Upper lobe of right lung (tissue), 1 donor: ENCODE data around the gene LETMD1. TPM values are rescaled to one million over a fixed set of nuclear protein-coding genes. Genes with fewer than 3 reads are reported as not detected.
"Not testable (repeated sequence)": the region's sequence is repeated elsewhere in the genome, so short reads cannot be mapped to it uniquely, and the experiment has no call there.

Source experiments
- ATAC-seq: fragments of 200-7000 bp; cut with Tn5 transposase; one replicate; pipeline ENCODE4 v1.9.1; 2020; ENCODE audit warnings: mild to moderate bottlenecking, moderate library complexity
- DNase-seq: peaks from one replicate; pipeline ENCODE4 v3.0.0-alpha.2; 2020
- H3K27ac ChIP-seq: fragments of 200-600 bp; one replicate; pipeline ENCODE4 v1.8.0; 2022
- H3K27me3 ChIP-seq: fragments of 200-600 bp; one replicate; pipeline ENCODE4 v1.8.0; 2022; ENCODE audit warnings: mild to moderate bottlenecking
- H3K36me3 ChIP-seq: fragments of 200-600 bp; one replicate; pipeline ENCODE4 v1.8.0; 2022
- H3K4me1 ChIP-seq: fragments of 200-600 bp; one replicate; pipeline ENCODE4 v1.8.0; 2022
- H3K4me3 ChIP-seq: fragments of 200-600 bp; one replicate; pipeline ENCODE4 v1.8.0; 2022; ENCODE audit warnings: mild to moderate bottlenecking
- H3K9me3 ChIP-seq: fragments of 200-600 bp; one replicate; pipeline ENCODE4 v1.8.0; 2022
- intact Hi-C: fragments of 100-400 bp; cut with DNase I; formaldehyde crosslinking; loops from one replicate; pipeline ENCODE4 v1.11.0; 2022
- total RNA-seq: library from RNA; stranded (reverse); fragmentation: NEBNext Ultra II Directional; extraction: Animal tissue kit (Norgen Biotek cat#: 25700); gene quantifications from one replicate; pipeline ENCODE4 v1.2.1, GENCODE V29; 2021
- TF ChIP-seq, protein P1 (sequence below): fragments of 200-600 bp; IDR thresholded peaks from one replicate; pipeline ENCODE4 v1.8.0; 2022; ENCODE audit warnings: antibody characterized with exemption
- donor health status: DM: no; HTN: yes; CAD: no; lungs with severe emphysema.

LETMD1 gene
- total RNA-seq, 1 donor from 2014 or later, result 71.6 TPM

DNA sequence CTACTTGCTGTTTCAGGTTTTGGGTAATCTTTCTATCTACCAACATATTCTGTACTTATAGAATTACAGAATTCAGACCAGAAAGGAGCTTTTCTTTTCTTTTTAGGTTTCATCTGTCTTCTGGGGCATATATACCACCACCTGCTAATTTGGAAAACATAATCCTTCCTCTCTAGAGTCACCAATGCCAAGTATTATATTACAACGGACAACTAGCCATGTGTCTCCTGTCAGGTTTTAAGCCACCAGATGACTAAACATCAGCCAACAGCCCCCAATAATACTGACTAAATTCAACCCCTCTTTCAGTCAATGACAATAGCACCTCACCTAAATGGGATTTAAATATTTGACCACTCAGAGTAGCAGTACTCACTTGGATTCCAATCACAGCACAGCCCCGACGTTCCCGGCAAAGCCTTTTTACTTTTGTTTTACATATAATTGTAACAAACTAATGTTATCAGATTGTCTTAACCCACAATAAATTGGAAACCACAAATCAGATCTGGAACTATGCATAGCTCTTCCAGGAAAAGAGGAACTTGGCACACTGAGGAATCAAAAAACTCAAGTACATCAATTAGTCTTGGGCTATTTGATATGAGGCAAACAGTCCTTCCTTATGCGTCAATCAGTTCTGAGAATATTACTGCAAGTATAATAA lies 35.4 kb upstream of the LETMD1 start:
- TF ChIP-seq, protein P1, sequence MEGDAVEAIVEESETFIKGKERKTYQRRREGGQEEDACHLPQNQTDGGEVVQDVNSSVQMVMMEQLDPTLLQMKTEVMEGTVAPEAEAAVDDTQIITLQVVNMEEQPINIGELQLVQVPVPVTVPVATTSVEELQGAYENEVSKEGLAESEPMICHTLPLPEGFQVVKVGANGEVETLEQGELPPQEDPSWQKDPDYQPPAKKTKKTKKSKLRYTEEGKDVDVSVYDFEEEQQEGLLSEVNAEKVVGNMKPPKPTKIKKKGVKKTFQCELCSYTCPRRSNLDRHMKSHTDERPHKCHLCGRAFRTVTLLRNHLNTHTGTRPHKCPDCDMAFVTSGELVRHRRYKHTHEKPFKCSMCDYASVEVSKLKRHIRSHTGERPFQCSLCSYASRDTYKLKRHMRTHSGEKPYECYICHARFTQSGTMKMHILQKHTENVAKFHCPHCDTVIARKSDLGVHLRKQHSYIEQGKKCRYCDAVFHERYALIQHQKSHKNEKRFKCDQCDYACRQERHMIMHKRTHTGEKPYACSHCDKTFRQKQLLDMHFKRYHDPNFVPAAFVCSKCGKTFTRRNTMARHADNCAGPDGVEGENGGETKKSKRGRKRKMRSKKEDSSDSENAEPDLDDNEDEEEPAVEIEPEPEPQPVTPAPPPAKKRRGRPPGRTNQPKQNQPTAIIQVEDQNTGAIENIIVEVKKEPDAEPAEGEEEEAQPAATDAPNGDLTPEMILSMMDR, result no peak
- peak; percentile 48 for ATAC-seq
- intact Hi-C loops, result no loop called here
- H3K9me3 ChIP-seq, result no peaks in the 10 kb centered on the region
- no peak overlapping the region for H3K27ac ChIP-seq
- no peak for DNase-seq
- no peak overlapping the region for H3K4me3 ChIP-seq
- peaks cover 3% of the 10 kb centered on the region for H3K36me3 ChIP-seq
- H3K27me3 ChIP-seq, result no peaks in the 10 kb centered on the region
- peaks cover 30% of the 10 kb centered on the region for H3K4me1 ChIP-seq

DNA sequence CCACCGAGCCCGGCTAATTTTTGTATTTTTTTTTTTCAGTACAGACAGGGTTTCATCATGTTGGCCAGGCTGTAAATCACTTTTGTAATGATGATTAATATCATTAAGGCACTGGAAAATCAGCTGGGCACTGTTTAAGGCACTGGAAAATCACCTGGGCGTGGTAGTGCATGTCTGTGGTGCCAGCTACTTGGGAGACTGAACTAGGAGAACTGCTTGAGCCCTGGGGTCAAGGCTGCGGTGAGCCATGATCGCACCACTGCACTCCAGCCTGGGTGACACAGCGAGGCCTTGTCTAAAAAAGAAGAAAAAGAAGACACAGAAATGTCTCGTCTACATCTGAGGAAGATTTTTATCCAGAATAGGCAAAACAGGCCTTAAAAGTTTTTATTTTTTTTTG lies 34.7 kb upstream of the LETMD1 start:
- peaks cover 32% of the 10 kb centered on the region for H3K4me1 ChIP-seq

DNA sequence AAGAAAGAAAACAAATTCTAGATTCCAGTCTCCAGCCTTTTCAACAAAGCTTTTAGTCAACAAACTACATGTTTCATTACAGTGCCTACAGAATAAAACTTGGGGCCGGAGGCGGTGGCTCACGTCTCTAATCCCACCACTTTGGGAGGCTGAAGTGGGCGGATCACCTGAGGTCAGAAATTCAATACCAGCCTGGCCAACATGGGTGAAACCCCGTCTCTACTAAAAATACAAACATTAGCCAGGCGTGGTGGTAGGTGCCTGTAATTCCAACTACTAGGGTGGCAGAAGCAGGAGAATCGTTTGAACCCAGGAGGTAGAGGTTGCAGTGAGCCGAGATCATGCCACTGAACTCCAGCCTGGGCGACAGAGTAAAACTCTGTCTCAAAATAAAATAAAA lies 33.7 kb upstream of the LETMD1 start:
- ATAC-seq, H3K36me3 ChIP-seq, DNase-seq, H3K9me3 ChIP-seq, H3K27ac ChIP-seq, H3K27me3 ChIP-seq, intact Hi-C loops, H3K4me3 ChIP-seq: not testable (repeated sequence)
- peaks cover 35% of the 10 kb centered on the region for H3K4me1 ChIP-seq

More for the DNA sequence above, 34.7 kb upstream of the LETMD1 start:
- intact Hi-C loops, result no loop called here
- Histone ChIP-seq H3K36me3 (no peaks in the 10 kb centered on the region), H3K27me3 (no peaks in the 10 kb centered on the region), H3K9me3 (no peaks in the 10 kb centered on the region), H3K4me3 (no peak overlapping the region), H3K27ac (peak overlapping the region; percentile 18)
- DNase-seq (no peak), ATAC-seq (no peak)
- TF ChIP-seq, protein P1, result no peak

DNA sequence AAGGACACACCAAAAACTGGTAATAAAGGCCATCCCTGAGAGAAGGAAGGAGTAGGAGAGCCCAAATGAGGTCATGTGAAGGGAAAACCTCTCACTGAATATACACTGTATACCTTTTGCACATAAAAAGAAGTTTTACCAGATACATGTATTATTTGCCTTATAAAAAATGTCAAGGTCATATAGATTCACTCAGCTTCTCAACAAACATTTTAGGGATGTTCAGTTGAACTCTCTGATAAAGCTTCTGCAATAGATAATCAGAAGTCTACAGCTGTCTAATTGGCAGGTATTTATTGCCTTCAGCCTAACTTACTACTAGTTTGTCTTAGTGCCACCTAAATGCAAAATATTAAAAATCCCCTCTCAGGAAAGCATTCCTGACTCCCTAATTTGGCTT lies 30.7 kb upstream of the LETMD1 start:
- Histone ChIP-seq H3K36me3 (no peaks in the 10 kb centered on the region), H3K4me1 (peaks cover 41% of the 10 kb centered on the region), H3K4me3 (no peak overlapping the region), H3K27ac (no peak overlapping the region), H3K27me3 (no peaks in the 10 kb centered on the region), H3K9me3 (no peaks in the 10 kb centered on the region)
- ATAC-seq, result no peak
- TF ChIP-seq, protein P1, result no peak
- intact Hi-C loops, result no loop called here
- no peak for DNase-seq

DNA sequence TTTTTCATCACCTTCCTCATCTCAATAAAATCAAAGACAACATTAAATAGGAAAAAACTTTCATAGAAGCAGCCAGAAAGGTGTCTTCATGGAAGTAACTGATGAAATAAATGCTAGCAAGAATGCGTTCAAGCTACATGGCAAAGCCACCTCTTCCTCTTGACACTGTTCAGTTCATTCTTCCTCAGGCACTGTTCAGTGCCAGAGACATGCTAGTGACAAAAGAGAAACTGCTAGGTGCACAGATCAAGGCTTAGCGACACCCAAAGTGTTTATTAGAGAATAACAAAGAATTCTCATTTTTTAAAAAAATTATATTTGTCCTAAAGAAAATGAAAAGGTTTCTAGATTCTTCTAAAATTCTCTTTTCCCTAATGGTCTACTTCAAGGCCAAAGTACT lies 29.2 kb upstream of the LETMD1 start:
- DNase-seq, result no peak
- Histone ChIP-seq H3K27me3 (no peaks in the 10 kb centered on the region), H3K27ac (no peak overlapping the region), H3K36me3 (no peaks in the 10 kb centered on the region), H3K9me3 (no peaks in the 10 kb centered on the region), H3K4me3 (no peak overlapping the region), H3K4me1 (peaks cover 42% of the 10 kb centered on the region)
- TF ChIP-seq, protein P1, result no peak
- intact Hi-C loops, result no loop called here
- ATAC-seq, result no peak

DNA sequence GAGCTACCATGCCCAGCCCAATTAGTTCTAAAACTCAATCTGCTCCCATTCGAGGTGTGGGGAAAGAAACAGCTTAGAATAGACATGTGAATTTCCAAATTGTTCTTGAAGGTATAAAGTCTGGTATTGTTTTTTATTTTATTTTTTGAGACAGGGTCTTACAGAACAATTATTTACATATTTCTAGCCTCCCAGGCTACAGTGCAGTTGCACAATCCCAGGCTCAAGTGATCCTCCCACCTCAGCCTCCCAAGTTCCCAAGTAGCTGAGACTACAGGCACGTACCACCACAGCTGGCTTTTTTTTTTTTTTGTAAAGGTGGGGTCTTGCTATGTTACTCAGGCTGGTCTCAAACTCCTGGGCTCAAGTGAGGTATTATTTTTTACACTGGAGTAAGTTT lies 28.2 kb upstream of the LETMD1 start:
- H3K4me1 ChIP-seq, result peaks cover 41% of the 10 kb centered on the region
- H3K4me3 ChIP-seq, result no peak overlapping the region
- TF ChIP-seq, protein P1, result no peak
- H3K9me3 ChIP-seq, result no peaks in the 10 kb centered on the region
- no peaks in the 10 kb centered on the region for H3K36me3 ChIP-seq
- no peak for DNase-seq
- intact Hi-C loops, result no loop called here
- ATAC-seq, result no peak
- no peak overlapping the region for H3K27ac ChIP-seq
- no peaks in the 10 kb centered on the region for H3K27me3 ChIP-seq
